NCI-H446 (cell line): ENCODE results near the gene DUT.

Experiments
- DNase-seq, 2 experiments: peaks; one replicate each; lab custom pipeline; 2025; lab: John Stamatoyannopoulos, UW

The DUT gene

DNA sequence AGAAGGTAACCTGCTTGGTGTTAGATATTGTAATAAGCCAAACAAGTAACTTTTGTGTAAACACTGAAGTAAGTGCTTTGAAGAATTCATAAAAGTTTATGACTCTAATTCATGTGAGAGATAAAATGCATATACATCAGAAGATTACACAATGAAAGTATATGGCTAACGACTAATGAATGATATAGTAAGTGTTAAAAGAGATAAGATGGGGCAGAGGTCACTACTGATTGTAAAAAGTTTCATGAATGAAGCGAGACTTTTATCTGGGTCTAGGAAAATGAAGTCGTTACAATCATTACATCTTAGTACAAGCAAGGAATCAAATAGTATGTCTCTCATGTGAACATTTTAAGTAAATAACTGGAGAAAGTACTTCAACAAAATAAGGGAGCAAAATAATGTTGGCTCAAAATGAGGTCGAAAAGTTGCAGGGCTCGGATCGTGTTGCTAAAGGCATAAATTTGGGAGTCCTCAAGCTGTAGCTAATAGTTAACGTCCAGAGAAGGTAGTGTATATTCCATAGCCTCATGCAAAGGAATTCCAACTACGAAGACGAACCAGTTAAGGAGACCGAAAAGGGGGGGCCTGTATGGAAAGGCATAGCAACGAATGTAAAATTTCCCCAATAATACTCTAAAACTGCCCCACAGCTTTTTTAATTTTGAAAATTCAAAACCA lies 984 bp upstream of the DUT start:
- no peak for DNase-seq

DNA sequence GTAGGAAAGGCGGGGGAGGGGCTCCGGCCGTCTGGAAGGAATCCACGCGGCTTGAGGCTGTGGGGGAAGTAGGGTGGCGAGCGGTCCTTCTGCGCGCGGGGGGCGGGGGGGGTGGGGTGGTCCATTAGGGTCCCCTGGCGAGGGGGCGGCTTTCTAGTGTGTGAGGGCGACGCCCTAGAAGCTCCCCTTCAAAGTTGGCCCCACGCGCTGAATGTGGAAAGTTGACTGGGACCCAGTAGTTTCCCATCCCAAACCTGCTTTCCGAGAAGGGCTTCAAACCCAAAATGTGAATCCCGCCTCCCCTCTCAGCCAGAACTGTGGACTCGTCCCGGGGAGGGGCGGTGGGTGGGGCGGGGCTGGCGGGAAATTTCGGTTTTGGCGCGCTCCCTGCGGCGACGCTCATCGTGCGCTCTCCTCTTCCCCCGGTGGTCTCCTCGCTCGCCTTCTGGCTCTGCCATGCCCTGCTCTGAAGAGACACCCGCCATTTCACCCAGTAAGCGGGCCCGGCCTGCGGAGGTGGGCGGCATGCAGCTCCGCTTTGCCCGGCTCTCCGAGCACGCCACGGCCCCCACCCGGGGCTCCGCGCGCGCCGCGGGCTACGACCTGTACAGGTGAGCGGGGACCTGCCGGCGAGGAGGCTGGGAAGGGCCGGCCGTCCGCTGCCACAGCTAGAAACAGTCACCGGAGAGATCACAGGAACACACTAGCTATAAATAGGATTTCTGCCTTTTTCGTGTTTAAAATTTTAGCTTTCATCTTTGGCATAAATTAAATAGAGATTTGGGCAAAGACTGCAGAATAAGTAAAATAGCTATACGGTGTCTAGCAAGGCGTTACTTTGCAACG lies 790 bp downstream of the DUT start:
- peak; percentile 59 to 79 for DNase-seq

DNA sequence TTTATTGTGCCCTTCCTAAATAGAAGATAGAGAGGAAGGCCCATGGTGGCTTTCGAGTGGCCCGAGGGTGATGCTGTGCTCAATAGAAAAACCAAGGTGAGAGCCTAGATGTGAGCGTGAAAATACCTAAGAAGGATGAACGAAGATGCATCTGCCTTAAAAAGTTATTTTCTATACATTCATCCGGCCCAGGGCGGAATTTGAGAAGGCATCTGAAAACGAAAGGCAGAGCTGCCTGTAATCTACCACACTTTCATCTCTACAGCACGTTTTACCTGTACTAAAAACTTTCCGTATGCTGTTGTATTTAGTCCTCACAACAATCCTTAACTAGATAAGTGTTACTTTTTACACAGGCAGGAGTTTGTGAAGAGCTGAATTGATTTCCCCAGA lies 1.4 kb downstream of the DUT start:
- DNase-seq = no peak

DNA sequence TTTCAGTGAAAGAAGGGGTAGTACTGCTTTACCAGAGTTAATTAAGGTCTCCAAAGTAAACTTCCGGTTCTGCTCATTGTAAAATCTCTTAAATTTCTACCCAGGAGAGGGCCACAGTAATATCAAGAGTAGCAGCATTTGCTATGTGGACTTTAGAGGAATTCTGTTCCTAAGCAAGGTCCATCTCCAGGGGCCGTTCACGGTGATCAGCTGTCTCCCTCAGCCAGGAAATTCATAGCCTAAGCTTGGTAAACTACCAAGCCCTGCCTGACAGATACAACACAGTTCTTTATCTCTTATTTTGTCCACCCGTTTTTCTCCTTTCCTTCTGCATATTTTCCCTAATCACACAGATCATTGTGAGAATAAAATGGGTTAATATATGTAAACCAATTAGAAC lies 2.3 kb downstream of the DUT start:
- no peak for DNase-seq

DNA sequence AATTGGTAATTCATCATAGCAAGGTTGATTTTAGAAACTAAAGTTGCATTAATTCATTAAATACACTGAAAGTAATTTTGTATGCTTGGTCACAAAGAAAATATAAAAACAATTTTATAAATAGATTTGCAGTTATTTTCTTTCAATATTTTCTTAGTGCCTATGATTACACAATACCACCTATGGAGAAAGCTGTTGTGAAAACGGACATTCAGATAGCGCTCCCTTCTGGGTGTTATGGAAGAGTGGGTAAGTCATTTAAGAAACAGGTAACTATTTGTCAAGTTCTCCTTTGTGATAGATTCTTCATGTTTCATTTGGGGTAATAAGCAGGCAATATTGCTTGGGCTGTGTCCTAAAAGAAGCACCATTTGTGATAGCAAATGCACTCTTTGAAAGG lies 3.0 kb downstream of the DUT start:
- DNase-seq = no peak

DNA sequence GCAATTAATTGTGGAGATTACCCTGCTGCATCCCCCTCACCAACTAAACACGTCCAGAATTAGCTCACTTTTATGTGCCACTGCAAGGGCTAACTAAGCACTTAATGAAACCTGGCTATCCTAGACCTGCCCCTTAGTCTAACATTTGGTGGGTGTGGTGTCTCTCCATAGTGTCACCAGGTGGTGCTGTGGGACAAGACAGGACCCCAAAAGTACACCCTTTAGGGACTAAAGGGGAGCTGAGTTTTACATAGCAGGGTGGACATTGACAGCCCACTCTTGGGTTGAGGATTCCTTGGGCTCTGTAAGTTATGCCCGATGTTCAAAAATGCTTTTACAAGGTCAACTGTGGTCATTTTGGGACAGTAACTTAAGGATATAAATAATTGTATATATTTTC lies 5.7 kb downstream of the DUT start:
- DNase-seq = peak in 1 of 2 experiments; percentile 4

DNA sequence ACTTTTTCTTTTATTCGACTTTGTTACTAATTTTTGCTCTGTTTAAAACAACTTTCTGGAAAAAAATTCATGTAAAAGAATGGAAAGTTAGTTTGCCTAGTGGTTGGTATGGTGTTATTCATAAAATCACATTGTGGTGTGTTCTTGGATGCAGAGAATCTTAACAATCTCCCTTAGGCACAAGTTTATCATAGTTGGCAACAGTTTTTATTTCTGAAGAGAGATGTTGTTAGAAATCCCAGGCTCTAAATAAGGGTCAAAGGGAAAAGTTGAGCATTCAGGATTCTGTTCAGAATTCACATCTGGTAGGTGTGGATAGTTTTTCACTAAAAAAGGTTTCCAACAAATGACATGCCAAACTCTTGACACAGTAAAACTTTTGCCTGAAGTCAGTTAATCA lies 6.4 kb downstream of the DUT start:
- DNase-seq = no peak

DNA sequence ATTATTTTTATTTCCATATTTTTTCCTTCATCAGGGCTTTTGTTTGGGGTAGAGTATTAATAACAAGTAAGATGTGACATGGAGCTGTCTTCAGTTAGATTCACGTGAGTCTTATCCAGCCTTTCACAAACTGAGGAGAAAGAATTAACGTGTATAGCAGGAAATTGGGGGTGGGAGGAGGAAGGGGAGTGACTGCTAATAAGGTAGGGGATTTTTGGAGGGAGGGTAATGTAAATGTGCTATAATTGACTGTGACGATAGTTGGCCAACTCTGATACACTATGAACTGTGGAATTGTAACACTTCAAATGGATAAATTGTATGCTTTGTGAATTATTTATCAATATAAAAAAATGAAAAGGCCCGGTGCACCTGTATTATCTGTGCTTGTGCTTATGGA lies 8.9 kb downstream of the DUT start:
- no peak for DNase-seq

DNA sequence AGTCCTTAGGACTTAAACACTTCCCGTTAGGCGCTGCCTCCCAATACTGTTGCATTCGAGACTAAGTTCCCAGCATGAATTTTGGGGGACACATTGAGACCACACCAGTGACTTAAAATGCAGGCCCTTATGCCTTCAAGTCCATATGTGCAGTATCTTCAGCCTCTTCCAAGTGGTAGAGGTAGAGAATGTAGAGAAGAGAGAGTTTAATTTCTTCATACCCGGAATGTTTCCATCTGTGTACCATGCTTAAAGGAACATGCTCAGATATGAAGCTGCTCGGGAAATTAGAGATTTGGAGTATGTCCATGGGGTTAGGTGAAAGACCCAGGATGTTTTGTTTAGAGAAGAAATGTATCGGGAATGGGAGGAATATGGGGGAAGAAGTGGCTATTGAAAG lies 12.6 kb downstream of the DUT start:
- DNase-seq = no peak

DNA sequence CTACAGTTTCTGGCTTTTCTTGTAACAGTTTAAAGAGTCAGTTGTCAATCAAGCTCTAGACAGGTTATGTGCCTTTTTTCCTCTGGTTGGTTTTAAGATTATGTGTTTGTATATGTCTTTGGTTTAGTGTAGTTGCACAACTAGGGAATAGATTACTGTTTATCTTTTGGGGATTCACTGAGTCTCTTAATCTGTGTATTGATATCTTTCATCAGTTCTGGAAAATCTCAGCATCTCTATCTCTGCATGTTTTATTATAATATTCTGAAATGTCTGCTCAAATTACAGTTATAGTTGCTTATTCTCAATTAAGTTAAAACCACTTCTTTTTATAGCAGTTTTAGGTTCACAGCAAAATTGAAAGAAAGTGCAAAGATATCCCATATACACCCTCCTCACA lies 14.3 kb downstream of the DUT start:
- no peak for DNase-seq

DNA sequence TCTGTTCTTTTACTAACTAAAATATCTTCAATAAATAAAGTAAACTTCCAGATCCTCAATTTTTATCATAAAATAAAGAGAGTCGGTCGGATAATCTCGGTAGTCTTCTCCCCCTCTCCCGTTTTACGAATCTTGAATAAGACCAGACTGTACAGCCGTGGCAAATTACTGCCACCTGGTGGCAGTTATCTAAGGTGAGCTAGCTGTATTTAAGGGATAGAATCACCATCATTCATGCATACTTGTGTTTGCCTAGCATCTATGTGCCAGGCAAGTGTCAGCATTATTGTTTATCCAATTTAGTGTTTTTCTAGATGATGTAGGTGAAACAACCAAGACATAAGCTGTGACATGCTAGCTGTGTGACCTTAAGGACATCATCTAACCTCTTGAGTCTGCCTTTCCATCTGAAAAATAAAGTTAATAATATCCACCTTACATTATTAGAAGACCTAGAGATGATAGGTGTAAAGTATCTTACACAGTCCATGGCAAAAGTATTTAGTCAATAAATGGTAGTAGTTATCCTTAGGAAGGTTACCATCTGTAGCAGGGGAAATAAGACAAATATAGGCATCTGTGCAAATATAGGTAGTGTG lies 21.3 kb downstream of the DUT start:
- peak; percentile 37 to 85 for DNase-seq

DNA sequence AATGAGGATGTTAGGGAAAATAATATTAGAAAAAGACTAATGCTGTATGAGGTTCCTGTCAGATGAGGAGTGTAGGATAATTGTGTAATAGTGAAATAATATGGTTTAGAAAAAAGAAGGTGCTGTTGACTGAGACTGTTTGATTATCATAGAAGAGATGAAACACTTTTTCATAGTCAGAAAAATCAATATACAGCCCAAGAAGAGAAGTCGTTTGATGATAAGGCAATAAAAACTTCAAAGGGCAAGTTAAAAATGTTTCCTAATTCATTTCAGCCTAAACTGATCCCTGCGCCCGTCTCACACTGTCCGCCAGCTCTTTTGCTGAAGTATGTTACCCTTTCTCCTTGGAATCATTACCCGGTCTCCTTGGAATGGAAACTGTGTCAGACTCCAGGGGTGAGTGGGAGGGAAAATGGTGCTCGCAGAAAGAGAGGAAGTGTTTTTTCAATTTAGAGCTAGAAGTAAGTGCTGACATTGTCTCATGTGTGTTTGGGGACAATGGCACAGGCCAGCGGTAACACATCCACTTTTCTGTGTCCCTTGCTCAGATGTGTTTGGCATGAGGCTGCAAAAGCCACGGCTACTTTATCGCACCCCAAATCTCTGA lies 23.6 kb downstream of the DUT start:
- no peak for DNase-seq

DNA sequence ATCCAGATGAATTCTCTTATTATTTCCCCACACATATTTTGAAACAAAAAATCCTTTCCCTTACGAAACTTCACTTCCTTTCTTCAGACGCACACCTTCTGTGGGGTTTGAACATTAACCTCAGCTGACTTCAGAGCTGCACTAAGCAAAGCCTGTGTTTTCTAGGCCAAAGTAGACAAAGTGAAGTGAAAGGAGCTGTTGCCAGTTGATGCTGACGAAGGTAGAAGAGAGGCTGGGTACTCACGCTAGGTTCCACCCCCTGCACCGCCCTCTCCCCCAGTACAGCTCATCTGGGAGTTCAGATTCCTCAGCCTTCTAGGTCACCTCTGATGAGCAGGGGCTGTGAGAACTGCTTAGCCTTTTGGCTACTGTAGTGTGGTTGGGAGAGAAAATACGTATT lies 24.1 kb downstream of the DUT start:
- DNase-seq = no peak

DNA sequence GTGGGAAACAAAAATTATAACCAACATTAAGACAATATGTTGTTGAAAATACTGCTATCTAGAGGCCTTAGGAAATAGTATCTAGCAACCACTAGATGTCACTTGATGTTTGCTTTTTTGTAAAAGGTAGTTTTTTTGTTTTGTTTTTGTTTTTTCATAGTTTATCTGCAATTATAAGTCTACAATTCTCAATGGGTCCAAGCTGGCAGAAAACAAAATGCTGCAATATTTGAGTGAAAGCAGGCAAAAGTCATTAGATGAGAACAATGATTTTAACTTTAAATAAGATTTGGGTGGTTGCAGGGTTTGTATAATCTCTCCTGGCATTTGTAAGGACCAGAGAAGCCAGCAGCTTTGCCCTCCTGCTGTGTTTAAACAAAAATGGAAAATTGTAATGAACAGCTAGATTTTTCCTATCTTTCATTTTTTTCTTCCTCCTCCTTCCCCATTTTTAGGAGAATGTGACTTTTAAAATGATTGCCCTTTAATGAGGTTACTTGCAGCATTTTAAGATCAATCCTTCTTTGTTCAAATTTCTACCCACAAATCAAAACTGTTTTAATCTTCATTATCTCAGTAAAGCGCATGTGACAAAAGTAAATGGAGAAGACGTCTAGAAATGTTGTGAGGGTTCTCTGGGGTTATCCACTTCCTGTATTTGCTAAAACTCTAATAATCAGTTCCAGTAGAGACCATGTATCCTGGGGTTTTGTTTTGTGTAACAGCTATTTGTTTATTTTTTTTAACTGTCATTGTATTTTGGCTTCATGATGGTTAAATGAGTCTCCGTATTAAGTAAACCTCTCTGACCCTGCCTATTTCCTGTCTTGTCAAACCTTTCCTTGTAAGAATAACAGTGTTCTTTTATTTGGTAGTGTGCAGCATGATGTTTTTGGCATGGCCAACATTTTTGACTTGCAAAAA lies 27.3 kb downstream of the DUT start:
- DNase-seq = peak; percentile 9 to 34

DNA sequence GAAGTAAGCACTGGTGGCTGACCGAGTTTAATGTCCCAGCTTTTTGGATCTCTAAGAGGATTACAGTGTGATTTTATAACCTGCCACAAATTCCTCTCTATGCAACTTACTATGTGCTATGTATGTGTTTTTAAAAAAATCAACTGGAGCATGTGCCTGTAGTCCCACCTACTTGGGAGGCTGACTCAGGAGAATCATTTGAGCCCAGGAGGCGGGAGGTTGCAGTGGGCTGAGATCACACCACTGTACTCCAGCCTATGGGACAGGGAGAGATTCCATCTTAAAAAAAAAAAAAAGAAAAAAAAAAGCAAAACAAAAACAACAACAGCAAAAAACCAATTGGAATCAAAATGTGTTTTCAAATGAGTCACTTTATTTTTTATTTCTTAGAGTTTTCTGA lies 29.6 kb downstream of the DUT start:
- DNase-seq = peak in 1 of 2 experiments; percentile 29

DNA sequence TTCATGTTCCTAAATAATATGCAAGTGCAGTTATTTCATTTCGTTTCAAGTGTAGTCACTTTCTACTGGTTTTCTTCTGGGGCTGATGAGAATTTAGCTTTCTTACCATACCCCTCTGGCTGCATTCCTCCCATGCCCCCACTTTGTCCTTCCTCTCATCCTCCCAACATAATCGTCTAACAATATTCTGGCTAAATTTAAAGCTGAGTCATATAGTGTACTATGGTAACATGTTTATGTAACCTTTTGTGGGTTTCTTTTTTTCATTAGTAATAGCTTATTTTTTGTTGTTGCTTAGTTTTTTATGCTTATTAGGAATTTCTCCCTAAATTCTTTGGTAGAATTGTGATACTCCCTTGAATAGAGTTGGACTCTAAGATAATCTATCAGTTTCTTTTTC lies 30.5 kb downstream of the DUT start:
- DNase-seq = no peak

DNA sequence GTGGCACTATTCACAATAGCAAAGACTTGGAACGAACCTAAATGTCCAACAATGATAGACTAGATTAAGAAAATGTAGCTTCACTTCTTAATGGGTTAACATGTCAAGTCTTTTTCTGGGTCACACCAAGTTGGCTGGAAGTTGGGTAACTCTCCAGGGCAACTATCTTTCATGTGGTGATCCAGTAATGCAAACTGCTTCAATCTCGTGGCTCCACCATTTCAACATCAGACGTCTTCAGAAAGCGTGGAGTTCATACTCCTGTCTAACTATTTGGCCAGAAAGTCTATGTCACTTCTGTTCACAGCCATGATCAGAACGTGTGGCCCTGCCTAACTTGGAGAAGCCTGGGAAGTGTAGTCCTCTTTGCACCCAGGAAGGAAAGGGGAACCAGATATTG lies 32.2 kb downstream of the DUT start:
- DNase-seq = no peak

DNA sequence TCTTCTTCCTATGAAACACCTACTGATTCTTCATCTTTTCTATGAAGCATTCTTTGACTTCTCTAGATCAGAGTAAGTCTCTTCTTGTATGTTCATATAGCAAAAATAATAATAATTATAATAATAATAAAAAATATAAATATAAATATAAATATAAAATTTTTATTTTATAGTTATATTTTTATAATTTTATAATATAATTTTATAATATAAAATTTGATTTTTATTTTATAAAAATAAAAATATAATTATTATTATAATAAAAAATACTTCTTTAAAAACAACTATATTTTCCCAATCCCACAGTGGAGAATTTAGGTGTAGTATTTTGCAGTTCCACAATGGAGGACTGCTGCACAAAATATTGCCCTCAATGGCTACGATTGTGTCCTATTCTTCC lies 34.3 kb downstream of the DUT start:
- DNase-seq = no peak

DNA sequence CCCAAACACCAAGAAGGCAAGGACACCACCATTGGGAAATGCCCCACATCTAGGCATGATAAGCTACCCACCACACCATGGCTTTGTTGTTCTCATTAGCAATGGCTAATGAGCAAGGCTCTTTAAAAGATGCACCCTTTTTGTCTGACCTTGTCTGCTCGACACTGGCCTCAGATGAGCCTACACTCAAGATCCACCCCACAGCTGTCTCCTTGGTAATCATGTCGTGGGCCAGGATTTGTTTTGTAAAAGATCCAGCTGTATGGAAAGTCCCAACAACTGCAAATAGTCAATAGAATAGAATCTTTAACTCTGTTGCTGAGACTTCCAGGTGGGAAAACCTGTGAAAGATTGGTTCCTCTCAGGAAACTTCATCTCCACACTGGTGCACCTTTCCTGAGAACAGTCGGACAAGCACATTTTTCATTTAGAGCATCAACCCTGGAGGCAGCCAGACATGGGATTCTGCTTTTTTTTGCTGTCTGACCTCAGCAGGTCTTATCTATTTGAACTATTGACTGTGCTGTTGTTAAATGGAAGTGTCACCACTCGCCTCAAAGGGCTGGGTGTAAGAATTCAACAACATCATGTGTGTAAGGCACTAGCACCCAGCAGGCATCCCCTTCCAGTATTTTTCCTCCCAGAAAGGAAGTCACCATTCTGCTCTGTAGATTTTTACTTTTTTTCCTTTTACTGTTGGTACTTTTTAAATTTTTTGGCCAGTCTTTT lies 35.5 kb downstream of the DUT start:
- DNase-seq = no peak

DNA sequence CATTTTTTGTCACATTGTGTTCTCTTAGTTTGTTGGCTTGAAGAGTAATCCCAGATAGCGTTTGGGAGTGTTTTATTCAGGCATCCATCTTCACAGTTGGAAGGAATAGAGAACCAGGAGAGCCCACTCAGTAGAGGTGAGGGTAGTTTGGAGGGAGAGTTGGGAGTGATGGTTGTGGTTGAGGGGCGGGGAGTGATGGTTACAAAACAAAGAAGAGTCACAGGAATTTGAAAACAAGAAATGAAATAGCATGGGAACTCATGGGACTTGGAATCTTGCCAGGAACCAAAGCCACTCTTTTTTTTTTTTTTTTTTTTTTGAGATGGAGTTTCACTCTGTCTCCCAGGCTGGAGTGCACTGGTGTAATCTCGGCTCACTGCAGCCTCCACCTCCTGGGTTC lies 36.3 kb downstream of the DUT start:
- no peak for DNase-seq

DNA sequence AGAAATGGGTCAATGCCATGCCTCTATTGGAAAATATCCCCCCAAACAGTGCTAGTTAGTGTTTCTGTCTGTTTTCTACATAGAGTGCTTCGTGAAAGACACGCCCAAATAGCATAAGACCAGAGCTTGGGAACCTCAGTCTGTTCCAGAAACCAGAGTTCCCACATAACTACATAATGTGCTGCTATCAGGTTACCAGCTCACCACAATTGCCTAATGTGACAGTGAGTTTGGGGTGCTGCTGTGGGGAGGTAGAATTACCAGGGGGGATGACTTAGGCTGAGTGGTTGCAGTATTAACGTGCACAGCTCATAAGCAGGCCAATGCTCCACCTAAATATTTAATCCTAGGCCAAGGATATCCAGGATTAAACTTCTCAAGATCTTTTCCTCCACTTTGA lies 39.2 kb downstream of the DUT start:
- no peak for DNase-seq
